Measurements from ENCODE around the gene GOPC. TPM values are rescaled to one million over a fixed set of nuclear protein-coding genes. Genes with fewer than 3 reads are reported as not detected.
A peak's percentile ranks its signal among the peaks of the same experiment; 100 is the strongest.

The GOPC gene
- total RNA-seq, 1 experiment from 2014 or later, result 33.5 TPM

DNA sequence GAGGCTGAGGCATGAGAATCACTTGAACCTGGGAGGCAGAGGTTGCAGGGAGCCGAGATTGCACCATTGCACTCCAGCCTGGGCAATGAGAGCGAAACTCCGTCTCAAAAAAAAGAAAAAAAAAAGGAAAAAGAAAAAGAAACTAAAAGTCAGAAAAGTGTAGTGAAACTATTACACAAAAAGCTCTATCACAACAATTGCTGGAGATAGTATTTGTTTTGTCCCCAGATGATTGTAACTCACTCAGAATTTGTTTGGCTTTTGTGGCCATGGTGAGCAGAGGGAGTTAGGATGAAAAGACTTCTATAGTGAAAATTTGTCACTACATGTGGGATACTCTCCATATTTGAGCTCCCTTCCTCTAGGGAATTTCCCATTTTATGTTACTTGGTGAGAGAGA lies 5.2 kb upstream of the GOPC start:
- CTCF ChIA-PET, result interaction anchor here (0.5 kb wide), 1 partner anchor 170 kb away, joined by 3 read pairs; no protein-coding TSS in a partner anchor
- Mint-ChIP-seq H3K9me3 (ENCODE audit: low read depth, unreplicated experiment) (no peaks in the 10 kb centered on the region), H3K36me3 (ENCODE audit: insufficient read depth, unreplicated experiment) (peaks cover 7% of the 10 kb centered on the region), H3K27me3 (ENCODE audit: unreplicated experiment) (no peaks in the 10 kb centered on the region), H3K4me1 (ENCODE audit: low read depth, unreplicated experiment) (peaks cover 3% of the 10 kb centered on the region), H3K27ac (ENCODE audit: unreplicated experiment) (no peak overlapping the region), H3K4me3 (ENCODE audit: low read depth, unreplicated experiment) (no peak overlapping the region)
- TF ChIP-seq CTCF (IDR thresholded peaks at IDR 0.05; ENCODE audit: unreplicated experiment), result no peak
- no peak for DNase-seq
- intact Hi-C loops (cut with micrococcal nuclease; ENCODE audit: unreplicated experiment), result loop anchor here (5.0 kb wide), 1 partner anchor 635 kb away; no protein-coding TSS in a partner anchor
- no TSS peak for BruUV-seq (replicated peaks)

GRCh38 chr6:117605169-117605826 lies 3.0 kb upstream of the GOPC start:
- H3K4me1 Mint-ChIP-seq (ENCODE audit: low read depth, unreplicated experiment), result peaks cover 8% of the 10 kb centered on the region
- CTCF ChIA-PET, result interaction anchor here (0.7 kb wide), 1 partner anchor 200 kb away, joined by 3 read pairs; no protein-coding TSS in a partner anchor
- H3K36me3 Mint-ChIP-seq (ENCODE audit: insufficient read depth, unreplicated experiment), result peaks cover 29% of the 10 kb centered on the region
- peak; percentile 59 for DNase-seq
- no TSS peak for BruUV-seq (replicated peaks)
- intact Hi-C loops (cut with micrococcal nuclease; ENCODE audit: unreplicated experiment), result loop anchor here (1.0 to 5.0 kb wide), 4 partner anchors 156 to 633 kb away; no protein-coding TSS in a partner anchor
- H3K27me3 Mint-ChIP-seq (ENCODE audit: unreplicated experiment), result no peaks in the 10 kb centered on the region
- no peaks in the 10 kb centered on the region for H3K9me3 Mint-ChIP-seq (ENCODE audit: low read depth, unreplicated experiment)
- peak; percentile 75 for TF ChIP-seq CTCF (IDR thresholded peaks at IDR 0.05; ENCODE audit: unreplicated experiment)
- H3K27ac Mint-ChIP-seq (ENCODE audit: unreplicated experiment), result no peak overlapping the region
- H3K4me3 Mint-ChIP-seq (ENCODE audit: low read depth, unreplicated experiment), result no peak overlapping the region

DNA sequence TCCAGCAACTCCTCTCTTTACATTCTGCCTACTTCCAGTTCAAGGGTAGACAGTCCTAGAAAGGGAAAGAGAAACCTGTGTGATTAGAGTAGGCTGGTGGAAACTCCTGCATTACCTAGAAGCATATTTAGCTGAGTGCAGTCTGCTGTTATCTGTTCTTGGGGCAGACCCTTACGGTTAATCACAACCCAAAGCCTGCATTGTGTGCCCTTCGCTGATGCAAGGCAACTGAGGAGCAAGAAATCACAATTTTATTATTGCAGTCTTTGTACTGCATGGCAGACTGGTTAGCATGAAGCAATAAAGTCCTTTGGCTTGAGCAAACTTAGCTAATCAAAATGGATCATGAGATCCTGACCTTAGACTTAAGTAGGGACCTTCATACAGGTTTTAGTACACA lies 1.5 kb upstream of the GOPC start:
- Mint-ChIP-seq H3K27me3 (ENCODE audit: unreplicated experiment) (no peaks in the 10 kb centered on the region), H3K9me3 (ENCODE audit: low read depth, unreplicated experiment) (no peaks in the 10 kb centered on the region), H3K36me3 (ENCODE audit: insufficient read depth, unreplicated experiment) (peaks cover 40% of the 10 kb centered on the region), H3K4me1 (ENCODE audit: low read depth, unreplicated experiment) (peaks cover 19% of the 10 kb centered on the region), H3K27ac (ENCODE audit: unreplicated experiment) (no peak overlapping the region), H3K4me3 (ENCODE audit: low read depth, unreplicated experiment) (no peak overlapping the region)
- intact Hi-C loops (cut with micrococcal nuclease; ENCODE audit: unreplicated experiment), result loop anchor here (2.0 to 5.0 kb wide), 3 partner anchors 155 to 223 kb away; no protein-coding TSS in a partner anchor
- no peak for DNase-seq
- CTCF ChIA-PET, result no interaction called here
- no peak for TF ChIP-seq CTCF (IDR thresholded peaks at IDR 0.05; ENCODE audit: unreplicated experiment)
- BruUV-seq (replicated peaks), result no TSS peak

DNA sequence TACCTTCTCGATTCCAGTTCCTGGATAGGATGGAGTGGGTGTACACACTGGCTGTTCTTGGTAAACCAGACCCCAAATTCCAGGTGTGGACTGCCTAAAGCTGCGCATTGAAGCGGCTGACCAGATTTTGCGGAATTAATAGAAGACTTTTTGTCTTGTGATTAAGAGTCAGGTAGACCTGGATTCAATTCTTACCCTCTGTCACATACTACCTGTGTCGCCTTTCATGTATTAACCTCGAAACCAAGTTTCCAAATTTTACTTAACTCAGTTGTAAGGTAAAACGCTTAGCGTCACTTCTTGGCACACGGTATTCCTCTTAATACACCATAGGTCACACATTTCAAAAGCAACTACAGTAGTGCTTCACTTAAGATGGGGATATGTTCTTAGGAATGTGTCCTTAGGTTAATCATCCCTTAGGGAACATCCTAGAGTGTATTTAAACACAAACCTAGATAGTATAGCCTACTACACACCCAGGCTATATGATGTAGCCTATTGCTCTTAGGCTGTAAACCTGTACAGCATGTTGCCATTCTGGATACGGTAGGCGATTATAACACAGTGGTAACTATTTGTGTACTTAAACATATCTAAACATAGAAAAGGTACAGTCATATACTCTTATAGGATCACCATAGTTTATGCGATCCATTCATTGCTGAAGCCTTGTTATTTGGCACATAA lies 733 bp upstream of the GOPC start:
- no peaks in the 10 kb centered on the region for H3K9me3 Mint-ChIP-seq (ENCODE audit: low read depth, unreplicated experiment)
- H3K27ac Mint-ChIP-seq (ENCODE audit: unreplicated experiment), result peak overlapping the region; percentile 98
- no peaks in the 10 kb centered on the region for H3K27me3 Mint-ChIP-seq (ENCODE audit: unreplicated experiment)
- peaks cover 19% of the 10 kb centered on the region for H3K4me1 Mint-ChIP-seq (ENCODE audit: low read depth, unreplicated experiment)
- H3K4me3 Mint-ChIP-seq (ENCODE audit: low read depth, unreplicated experiment), result peak overlapping the region; percentile 99
- BruUV-seq (replicated peaks), result TSS peak; percentile 95
- DNase-seq, result no peak
- TF ChIP-seq CTCF (IDR thresholded peaks at IDR 0.05; ENCODE audit: unreplicated experiment), result no peak
- H3K36me3 Mint-ChIP-seq (ENCODE audit: insufficient read depth, unreplicated experiment), result peaks cover 40% of the 10 kb centered on the region
- CTCF ChIA-PET, result interaction anchor here (0.7 to 1.1 kb wide), 3 partner anchors 153 to 192 kb away, joined by 3 to 6 read pairs (median 3); partner anchors contain the start of gene ROS1
- intact Hi-C loops (cut with micrococcal nuclease; ENCODE audit: unreplicated experiment), result loop anchor here (5.0 kb wide), 1 partner anchor 224 kb away; no protein-coding TSS in a partner anchor

Data from Calu3 (cell line).